Thoracic aorta (tissue), 2 donors: ENCODE measurements around the gene NCAM2. TPM values are rescaled to one million over a fixed set of nuclear protein-coding genes. Genes with fewer than 3 reads are reported as not detected.

Experiments
- ATAC-seq: fragments of 150-250 bp; one replicate; pipeline ENCODE4 v1.8.0; 2017; ENCODE audit warnings: low read depth; ENCODE audit not compliant: insufficient number of reproducible peaks, low FRiP score
- DNase-seq: peaks from one replicate; pipeline ENCODE4 v3.0.0-alpha.2; 2020; ENCODE audit warnings: low spot score
- H3K27ac ChIP-seq, 2 donors: fragments of 200-600 bp; sonication (generic); 1 replicate in 1 of 2; 2 replicates in 1 of 2; pipeline ENCODE4 v1.5.1; 2016; ENCODE audit warnings: mild to moderate bottlenecking in 2 of 2, moderate library complexity in 2 of 2
- H3K27me3 ChIP-seq: fragments of 200-600 bp; sonication (generic); replicated peaks from 2 replicates; pipeline ENCODE4 v1.6.0; 2016; ENCODE audit warnings: mild to moderate bottlenecking; ENCODE audit not compliant: insufficient read depth
- H3K36me3 ChIP-seq: fragments of 200-600 bp; sonication (generic); one replicate; pipeline ENCODE4 v1.5.1; 2016
- H3K4me1 ChIP-seq, 2 donors: fragments of 200-600 bp; sonication (generic); 1 replicate in 1 of 2; 2 replicates in 1 of 2; pipeline versions ENCODE4 v1.5.1 to v1.6.0; 2016; ENCODE audit warnings: low read depth in 2 of 2, mild to moderate bottlenecking in 1 of 2; ENCODE audit not compliant: control insufficient read depth in 1 of 2
- H3K4me3 ChIP-seq: fragments of 200-600 bp; sonication (generic); 2 replicates; pipeline ENCODE4 v1.5.1; 2016; ENCODE audit warnings: mild to moderate bottlenecking
- H3K9me3 ChIP-seq: fragments of 200-600 bp; sonication (generic); 2 replicates; pipeline ENCODE4 v1.5.1; 2016
- total RNA-seq, 2 donors: library from RNA; depleted of rRNA; stranded (reverse); fragments of >200 nt; gene quantifications; one replicate each; pipeline versions ENCODE4 v1.1.0 to v1.2.3, GENCODE V29; 2016
- TF ChIP-seq, protein P1 (sequence below): fragments of 200-600 bp; sonication (generic); IDR thresholded peaks from one replicate; pipeline ENCODE4 v1.5.1; 2019; ENCODE audit warnings: antibody characterized with exemption

Gene NCAM2
- total RNA-seq, 2 donors from 2014 or later, result 0.99 to 1.4 TPM

DNA sequence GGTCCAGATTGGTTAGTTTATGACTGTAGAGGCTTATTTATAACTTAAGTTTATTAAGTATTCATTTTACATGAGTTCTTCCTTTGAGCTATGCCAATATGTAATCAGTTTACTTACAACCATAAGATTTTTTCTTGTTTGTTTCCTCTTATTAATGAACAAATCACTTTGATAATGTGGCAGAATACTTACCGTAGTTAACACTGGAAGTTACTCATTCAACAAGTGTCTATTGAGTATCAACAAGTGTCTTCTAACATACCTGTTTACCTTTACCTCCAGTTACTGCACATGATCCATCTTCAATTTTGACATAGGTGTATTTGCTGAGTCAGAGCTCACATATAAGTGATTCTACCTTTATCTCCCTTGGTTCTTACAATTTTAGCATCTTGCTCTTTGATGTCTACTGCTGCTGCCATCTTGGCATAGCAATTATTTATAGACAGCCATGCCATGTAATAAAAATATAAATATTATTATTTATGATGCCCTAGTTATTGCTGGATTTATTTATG, 205.7 kb downstream of the NCAM2 start:
- TF ChIP-seq, protein P1, sequence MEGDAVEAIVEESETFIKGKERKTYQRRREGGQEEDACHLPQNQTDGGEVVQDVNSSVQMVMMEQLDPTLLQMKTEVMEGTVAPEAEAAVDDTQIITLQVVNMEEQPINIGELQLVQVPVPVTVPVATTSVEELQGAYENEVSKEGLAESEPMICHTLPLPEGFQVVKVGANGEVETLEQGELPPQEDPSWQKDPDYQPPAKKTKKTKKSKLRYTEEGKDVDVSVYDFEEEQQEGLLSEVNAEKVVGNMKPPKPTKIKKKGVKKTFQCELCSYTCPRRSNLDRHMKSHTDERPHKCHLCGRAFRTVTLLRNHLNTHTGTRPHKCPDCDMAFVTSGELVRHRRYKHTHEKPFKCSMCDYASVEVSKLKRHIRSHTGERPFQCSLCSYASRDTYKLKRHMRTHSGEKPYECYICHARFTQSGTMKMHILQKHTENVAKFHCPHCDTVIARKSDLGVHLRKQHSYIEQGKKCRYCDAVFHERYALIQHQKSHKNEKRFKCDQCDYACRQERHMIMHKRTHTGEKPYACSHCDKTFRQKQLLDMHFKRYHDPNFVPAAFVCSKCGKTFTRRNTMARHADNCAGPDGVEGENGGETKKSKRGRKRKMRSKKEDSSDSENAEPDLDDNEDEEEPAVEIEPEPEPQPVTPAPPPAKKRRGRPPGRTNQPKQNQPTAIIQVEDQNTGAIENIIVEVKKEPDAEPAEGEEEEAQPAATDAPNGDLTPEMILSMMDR, result no peak
- Histone ChIP-seq H3K27me3 (no peaks in the 10 kb centered on the region), H3K27ac (no peak overlapping the region), H3K9me3 (no peaks in the 10 kb centered on the region), H3K4me3 (no peak overlapping the region), H3K4me1 (peaks cover 8 to 10% of the 10 kb centered on the region in 2 donors), H3K36me3 (no peaks in the 10 kb centered on the region)
- ATAC-seq, result no peak
- DNase-seq, result no peak

DNA sequence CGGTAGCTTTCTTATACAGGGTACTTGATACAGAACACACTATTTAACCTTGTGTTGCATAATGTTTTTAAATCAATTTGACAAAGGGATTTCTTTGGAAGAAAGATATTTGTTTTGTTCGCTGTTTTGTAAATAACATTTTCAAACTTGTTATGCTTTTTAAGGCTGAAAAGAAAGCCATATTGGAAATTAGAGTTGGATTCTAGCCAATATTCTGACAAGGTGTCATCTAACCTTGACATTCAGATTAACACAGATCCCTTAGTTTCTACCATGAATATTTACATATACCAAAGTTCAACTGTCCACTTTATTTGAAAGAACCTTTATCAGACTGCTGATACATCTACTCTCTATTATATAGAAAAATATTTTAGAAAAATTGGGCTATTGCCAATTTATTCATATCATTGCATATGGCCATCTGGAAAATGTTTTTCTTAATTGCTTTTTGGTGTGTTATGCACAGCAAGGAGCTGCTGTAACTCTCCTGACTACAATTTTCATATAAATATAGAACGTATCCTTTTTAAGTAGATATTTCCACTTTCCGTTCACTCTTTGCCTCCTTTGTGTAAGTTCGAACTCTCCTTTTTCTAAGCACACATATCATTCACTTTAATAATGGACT, 206.3 kb downstream of the NCAM2 start:
- H3K4me3 ChIP-seq, result no peak overlapping the region
- no peaks in the 10 kb centered on the region for H3K9me3 ChIP-seq
- ATAC-seq (no peak), DNase-seq (no peak)
- H3K27me3 ChIP-seq, result no peaks in the 10 kb centered on the region
- TF ChIP-seq, protein P1, result no peak
- no peaks in the 10 kb centered on the region for H3K36me3 ChIP-seq
- peaks cover 3 to 6% of the 10 kb centered on the region in 2 donors for H3K4me1 ChIP-seq
- H3K27ac ChIP-seq, result no peak overlapping the region

DNA sequence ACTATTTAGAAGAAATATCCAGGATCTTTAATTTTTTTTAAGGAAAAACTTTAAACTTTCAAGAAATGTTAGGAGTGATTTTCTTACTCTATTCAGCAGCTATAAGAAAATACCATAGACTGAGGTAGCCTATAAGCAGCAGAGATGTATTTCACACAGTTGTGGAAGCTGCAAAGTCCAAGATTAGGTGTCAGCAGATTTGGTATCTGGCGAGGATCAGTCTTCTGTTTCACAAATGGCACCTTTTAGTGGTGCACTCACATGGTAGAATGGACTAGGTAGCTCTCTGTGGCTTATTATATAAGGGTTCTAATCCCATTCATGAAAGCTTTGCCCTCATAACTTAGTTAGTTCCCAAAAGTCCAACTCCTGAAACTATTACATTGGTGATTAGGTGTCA, 207.4 kb downstream of the NCAM2 start:
- no peaks in the 10 kb centered on the region for H3K36me3 ChIP-seq
- no peak overlapping the region for H3K27ac ChIP-seq
- no peaks in the 10 kb centered on the region for H3K27me3 ChIP-seq
- no peaks in the 10 kb centered on the region for H3K4me1 ChIP-seq
- TF ChIP-seq, protein P1, result no peak
- ATAC-seq, result no peak
- no peak for DNase-seq
- no peaks in the 10 kb centered on the region for H3K9me3 ChIP-seq
- no peak overlapping the region for H3K4me3 ChIP-seq

DNA sequence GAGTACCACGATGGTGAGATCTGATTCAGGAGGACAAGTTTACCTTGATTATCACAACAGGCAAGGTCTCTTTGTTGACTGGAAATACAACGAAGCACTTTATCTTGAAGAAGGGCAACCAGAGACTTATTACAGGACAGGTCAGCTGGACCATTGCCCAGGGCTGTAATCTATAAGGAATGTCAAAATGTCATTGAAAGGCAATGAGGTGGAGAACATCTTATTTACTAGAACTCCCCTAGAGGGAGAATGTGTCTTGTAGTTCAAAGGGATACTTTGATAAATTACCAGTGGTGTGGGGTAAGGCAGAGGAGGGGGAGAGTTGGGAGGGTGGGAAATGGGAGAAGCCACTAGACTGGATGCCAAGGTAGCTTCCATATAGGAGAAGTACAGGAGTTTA, 212.3 kb downstream of the NCAM2 start:
- H3K27ac ChIP-seq, result no peak overlapping the region

DNA sequence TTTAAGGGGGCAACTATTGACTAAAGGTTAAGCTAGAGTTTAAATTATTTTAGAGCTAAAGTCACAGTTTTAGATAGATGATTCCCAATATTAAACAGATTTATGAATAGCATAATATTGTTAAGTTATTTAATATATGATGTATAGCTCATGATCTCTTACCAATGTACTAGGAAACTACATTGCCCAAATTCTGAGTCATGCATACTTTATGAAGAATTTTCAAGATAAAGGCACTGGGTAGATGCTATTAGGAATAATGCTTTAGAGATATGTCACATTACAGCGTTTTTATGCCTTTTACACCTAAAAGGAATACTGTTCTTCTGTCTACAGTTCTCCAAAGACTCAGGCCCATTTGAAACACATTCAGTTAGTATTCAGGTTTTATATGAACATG, 215.1 kb downstream of the NCAM2 start:
- TF ChIP-seq, protein P1, result no peak
- ATAC-seq, result no peak

More for the DNA sequence above, 212.3 kb downstream of the NCAM2 start:
- TF ChIP-seq, protein P1, result no peak
- DNase-seq (no peak), ATAC-seq (no peak)
- H3K9me3 ChIP-seq, result no peaks in the 10 kb centered on the region
- no peaks in the 10 kb centered on the region for H3K27me3 ChIP-seq
- H3K4me1 ChIP-seq, result no peaks in the 10 kb centered on the region
- H3K4me3 ChIP-seq, result no peak overlapping the region
- H3K36me3 ChIP-seq, result no peaks in the 10 kb centered on the region

More for the DNA sequence above, 215.1 kb downstream of the NCAM2 start:
- H3K4me3 ChIP-seq, result no peak overlapping the region
- H3K4me1 ChIP-seq, result no peaks in the 10 kb centered on the region
- no peaks in the 10 kb centered on the region for H3K27me3 ChIP-seq
- no peaks in the 10 kb centered on the region for H3K36me3 ChIP-seq
- no peak overlapping the region for H3K27ac ChIP-seq
- no peaks in the 10 kb centered on the region for H3K9me3 ChIP-seq
- DNase-seq, result no peak
